SH-SY5Y (cell line): ENCODE results near the gene LIG3.

ENCODE experiments used
- GATA2 ChIP-seq: IDR thresholded peaks from 2 replicates; pipeline ENCODE4 v1.6.1; 2011; ENCODE audit warnings: mild to moderate bottlenecking, low read depth, low read length
- GATA3 ChIP-seq: IDR thresholded peaks from 2 replicates; pipeline ENCODE4 v1.6.1; 2011; ENCODE audit warnings: low read depth, mild to moderate bottlenecking, low read length, moderate library complexity

- TF ChIP-seq GATA3 (no peak), GATA2 (no peak)
Measured at GRCh38 chr17:35056013-35056412, 75.7 kb downstream of the LIG3 start.
